K562 (cell line): ENCODE data around the gene ZNF48. TPM values are rescaled to one million over a fixed set of nuclear protein-coding genes. Genes with fewer than 3 reads are reported as not detected.

Source experiments
- AFF1 ChIP-seq, 2 experiments: fragments of 450-650 bp; IDR thresholded peaks; 2 replicates each; pipeline ENCODE4 v1.6.1; 2018; ENCODE audit warnings: mild to moderate bottlenecking in 2 of 2, low read depth in 1 of 2; ENCODE audit not compliant: partially characterized antibody in 2 of 2
- CHD4 ChIP-seq: fragments of 200-600 bp; sonication (generic); IDR thresholded peaks from 3 replicates; pipeline ENCODE4 v1.6.1; 2012; ENCODE audit warnings: low read depth, mild to moderate bottlenecking, mixed read lengths, low read length, inconsistent platforms; ENCODE audit not compliant: insufficient read depth, insufficient replicate concordance, poor library complexity, severe bottlenecking
- CREB1 ChIP-seq, 2 experiments: sonication (generic) in 1 of 2; formaldehyde crosslinking in 1 of 2; IDR thresholded peaks; 2 replicates each; pipeline versions ENCODE4 v1.6.1 to v1.8.0; 2012 to 2022; ENCODE audit warnings: inconsistent platforms in 1 of 2, mild to moderate bottlenecking in 1 of 2, missing genetic modification reagents in 1 of 2, moderate library complexity in 1 of 2
- DLX4 ChIP-seq: fragments of 250-450 bp; sonication (Bioruptor Pico); IDR thresholded peaks from 2 replicates; pipeline ENCODE4 v1.6.1; 2021; ENCODE audit warnings: mild to moderate bottlenecking
- EWSR1 ChIP-seq: fragments of 450-650 bp; IDR thresholded peaks from 2 replicates; pipeline ENCODE4 v1.6.1; 2018; ENCODE audit warnings: borderline replicate concordance, mild to moderate bottlenecking, low read depth, moderate library complexity; ENCODE audit not compliant: partially characterized antibody
- FOXK1 ChIP-seq: sonication (generic); formaldehyde crosslinking; IDR thresholded peaks from 2 replicates; pipeline ENCODE4 v1.8.0; 2022; ENCODE audit warnings: missing genetic modification reagents, mild to moderate bottlenecking, borderline replicate concordance
- IRF2 ChIP-seq: sonication (generic); formaldehyde crosslinking; IDR thresholded peaks from 2 replicates; pipeline ENCODE4 v1.8.1; 2022; ENCODE audit warnings: mild to moderate bottlenecking, missing genetic modification reagents
- MITF ChIP-seq: IDR thresholded peaks from 2 replicates; pipeline ENCODE4 v1.6.1; 2014; ENCODE audit warnings: antibody characterized with exemption
- MYNN ChIP-seq, 2 experiments: sonication (generic); formaldehyde crosslinking in 1 of 2; IDR thresholded peaks; 2 replicates each; pipeline versions ENCODE4 v1.5.0 to v1.6.1; 2016 to 2020; ENCODE audit warnings: antibody characterized with exemption in 1 of 2, missing genetic modification reagents in 1 of 2
- NCOA2 ChIP-seq, 2 experiments: fragments of 450-650 bp; IDR thresholded peaks; 2 replicates each; pipeline ENCODE4 v1.6.1; 2018; ENCODE audit warnings: mild to moderate bottlenecking in 2 of 2, moderate library complexity in 1 of 2; ENCODE audit not compliant: partially characterized antibody in 2 of 2
- PRMT5 ChIP-seq: sonication (generic); formaldehyde crosslinking; IDR thresholded peaks from 2 replicates; pipeline ENCODE4 v1.5.0; 2020; ENCODE audit warnings: missing genetic modification reagents
- PURB ChIP-seq: sonication (generic); formaldehyde crosslinking; IDR thresholded peaks from 2 replicates; pipeline ENCODE4 v1.9.0; 2021; ENCODE audit warnings: low read depth, mild to moderate bottlenecking, missing genetic modification reagents
- RBM22 ChIP-seq: fragments of 200-400 bp; formaldehyde crosslinking; IDR thresholded peaks from 2 replicates; pipeline ENCODE4 v1.6.1; 2018; ENCODE audit warnings: low read length, low read depth; ENCODE audit not compliant: poor library complexity, severe bottlenecking
- STAT6 ChIP-seq: sonication (generic); formaldehyde crosslinking; IDR thresholded peaks from 2 replicates; pipeline ENCODE4 v1.8.1; 2023; ENCODE audit warnings: mild to moderate bottlenecking, missing genetic modification reagents
- TAF15 ChIP-seq: fragments of 200-400 bp; formaldehyde crosslinking; IDR thresholded peaks from 2 replicates; pipeline ENCODE4 v1.6.1; 2017; ENCODE audit warnings: mild to moderate bottlenecking, low read depth, low read length, moderate library complexity
- ZFP1 ChIP-seq: fragments of 450-650 bp; formaldehyde crosslinking; IDR thresholded peaks from 2 replicates; pipeline ENCODE4 v1.4.0; 2020; ENCODE audit warnings: mild to moderate bottlenecking, mixed read lengths
- ZNF24 ChIP-seq: fragments of 450-650 bp; IDR thresholded peaks from 2 replicates; pipeline ENCODE4 v1.6.1; 2016
- ZNF431 ChIP-seq: sonication (generic); formaldehyde crosslinking; IDR thresholded peaks from 2 replicates; pipeline ENCODE4 v1.8.0; 2022; ENCODE audit warnings: mild to moderate bottlenecking, missing genetic modification reagents
- polyA plus RNA-seq, 8 experiments: library from polyadenylated mRNA; depleted of rRNA in 4 of 8; stranded (reverse) in 5 of 8; unstranded in 3 of 8; fragments of >200 nt; fragmentation: Nextera tagmentation in 2 of 8; fragmentation: Illumina TruSeq in 1 of 8; extraction: Ambion mirVana in 2 of 8; extraction: Trizol in 1 of 8; gene quantifications; 2 replicates each; pipeline versions ENCODE4 v1.2.1 to v1.2.3, GENCODE V29; 2011 to 2014; ENCODE audit warnings: inconsistent platforms in 1 of 8, missing spikeins in 1 of 8
- total RNA-seq, 7 experiments: library from RNA; depleted of rRNA in 6 of 7; stranded (reverse); fragments of >200 nt in 6 of 7; fragmentation: Illumina TruSeq in 2 of 7; extraction: Trizol in 2 of 7; gene quantifications; 2 replicates each; pipeline versions ENCODE4 v1.2.1 to v1.2.3, GENCODE V29; 2011 to 2021; ENCODE audit warnings: low replicate concordance in 1 of 7

Gene ZNF48
- total and polyA plus RNA-seq, 9 of the 15 experiments (the other 6 are each of a cell fraction or from before 2014, with no cell fraction given), result 0.38 to 11.6 (median 4.7) TPM

- TF ChIP-seq RBM22 (no peak), FOXK1 (CRISPR knock-in tag) (no peak), ZNF24 (no peak), CHD4 (no peak), DLX4 (CRISPR knock-in tag) (no peak), STAT6 (CRISPR knock-in tag) (0 out of 2 replicates have a peak, but pooled peaks have one; percentile 42), ZNF431 (no peak), IRF2 (CRISPR knock-in tag) (no peak), ZFP1 (no peak), CREB1 (IDR thresholded peaks at IDR 0.05) (no peak), CREB1 (CRISPR knock-in tag; IDR thresholded peaks at IDR 0.05) (peak; percentile 84; the same call in 1 of the 2 replicates), MYNN (IDR thresholded peaks at IDR 0.05) (peak; percentile 50; the same call in 1 of the 2 replicates), MYNN (CRISPR knock-in tag; IDR thresholded peaks at IDR 0.05) (no peak), EWSR1 (no peak), TAF15 (no peak), PURB (no peak), AFF1 (IDR thresholded peaks at IDR 0.05; ENCODE audit: low read depth in 1 of 2, partially characterized antibody in 2 of 2) (no peak), NCOA2 (IDR thresholded peaks at IDR 0.05; ENCODE audit: partially characterized antibody in 2 of 2) (no peak), MITF (no peak), PRMT5 (no peak)
Measured at GRCh38 chr16:30429678-30430427, 34.6 kb downstream of the ZNF48 start, which contains the start of gene DCTPP1 (continued).
